GM18861 (cell line): ENCODE measurements around the gene CLOCK.

Experiments
- ATAC-seq: cut with Tn5 transposase; IDR thresholded peaks from one replicate; pipeline ENCODE4 v1.9.1; 2021; ENCODE audit not compliant: unreplicated experiment

The CLOCK gene

GRCh38 chr4:55488716-55489115 lies 58.0 kb downstream of the CLOCK start:
- ATAC-seq = no peak

- no peak for ATAC-seq
Observed at GRCh38 chr4:55485821-55486220, 60.9 kb downstream of the CLOCK start.

GRCh38 chr4:55483315-55483714 lies 63.4 kb downstream of the CLOCK start:
- no peak for ATAC-seq

GRCh38 chr4:55475394-55476243 lies 71.1 kb downstream of the CLOCK start:
- ATAC-seq = no peak

- no peak for ATAC-seq
Observed at GRCh38 chr4:55469979-55470378, 76.7 kb downstream of the CLOCK start.

- no peak for ATAC-seq
Observed at GRCh38 chr4:55468724-55469123, 78.0 kb downstream of the CLOCK start.

- ATAC-seq = no peak
Observed at GRCh38 chr4:55466001-55466400, 80.7 kb downstream of the CLOCK start.

GRCh38 chr4:55458611-55459010 lies 88.1 kb downstream of the CLOCK start:
- no peak for ATAC-seq

GRCh38 chr4:55458164-55458563 lies 88.5 kb downstream of the CLOCK start:
- ATAC-seq = no peak

GRCh38 chr4:55450566-55450965 lies 96.1 kb downstream of the CLOCK start:
- ATAC-seq = no peak

- no peak for ATAC-seq
Observed at GRCh38 chr4:55447831-55448230, 98.9 kb downstream of the CLOCK start.

GRCh38 chr4:55447108-55447708 lies 99.5 kb downstream of the CLOCK start:
- ATAC-seq = no peak

GRCh38 chr4:55446578-55446922 lies 100.2 kb downstream of the CLOCK start:
- ATAC-seq = no peak

GRCh38 chr4:55445921-55446577 lies 100.7 kb downstream of the CLOCK start:
- no peak for ATAC-seq

- no peak for ATAC-seq
Observed at GRCh38 chr4:55444827-55445226, 101.9 kb downstream of the CLOCK start.

- no peak for ATAC-seq
Observed at GRCh38 chr4:55442541-55442940, 104.2 kb downstream of the CLOCK start.

GRCh38 chr4:55440786-55441185 lies 105.9 kb downstream of the CLOCK start:
- ATAC-seq = no peak

GRCh38 chr4:55439023-55439422 lies 107.7 kb downstream of the CLOCK start:
- no peak for ATAC-seq

- no peak for ATAC-seq
Observed at GRCh38 chr4:55438314-55438713, 108.4 kb downstream of the CLOCK start.

GRCh38 chr4:55437823-55438222 lies 108.9 kb downstream of the CLOCK start:
- ATAC-seq = no peak

GRCh38 chr4:55437356-55437796 lies 109.3 kb downstream of the CLOCK start:
- no peak for ATAC-seq
